H9 (cell line): ENCODE data around the gene ERMN. TPM values are rescaled to one million over a fixed set of nuclear protein-coding genes. Genes with fewer than 3 reads are reported as not detected.

Experiments
- DNase-seq: peaks from one replicate; pipeline ENCODE4 v3.0.0-alpha.2; 2017
- H2AFZ ChIP-seq: one replicate; pipeline ENCODE4 v1.6.1; 2013; ENCODE audit warnings: mild to moderate bottlenecking, low read length, control low read depth, moderate library complexity
- H2AK5ac ChIP-seq: 2 replicates; pipeline ENCODE4 v1.6.1; 2013; ENCODE audit warnings: low read length, control low read depth, mixed read lengths; ENCODE audit not compliant: insufficient read length
- H2BK120ac ChIP-seq: one replicate; pipeline ENCODE4 v1.6.1; 2013; ENCODE audit warnings: low read depth, mild to moderate bottlenecking, low read length, control low read depth, inconsistent platforms; ENCODE audit not compliant: poor library complexity, severe bottlenecking
- H2BK12ac ChIP-seq: 2 replicates; pipeline ENCODE4 v1.6.1; 2013; ENCODE audit warnings: low read length, control low read depth, mixed read lengths, low read depth; ENCODE audit not compliant: insufficient read length
- H2BK15ac ChIP-seq: 2 replicates; pipeline ENCODE4 v1.6.1; 2013; ENCODE audit warnings: low read depth, low read length, control low read depth
- H2BK20ac ChIP-seq: one replicate; pipeline ENCODE4 v1.6.1; 2013; ENCODE audit warnings: low read depth, mild to moderate bottlenecking, low read length, control low read depth, inconsistent platforms; ENCODE audit not compliant: poor library complexity, severe bottlenecking
- H2BK5ac ChIP-seq: 2 replicates; pipeline ENCODE4 v1.6.1; 2013; ENCODE audit warnings: low read length, control low read depth, mixed read lengths; ENCODE audit not compliant: insufficient read length
- H3K14ac ChIP-seq: 2 replicates; pipeline ENCODE4 v1.6.1; 2013; ENCODE audit warnings: low read length, control low read depth; ENCODE audit not compliant: insufficient read depth
- H3K18ac ChIP-seq: 2 replicates; pipeline ENCODE4 v1.6.1; 2013; ENCODE audit warnings: low read depth, mild to moderate bottlenecking, mixed read lengths, low read length, control low read depth; ENCODE audit not compliant: insufficient read length
- H3K23ac ChIP-seq: 2 replicates; pipeline ENCODE4 v1.6.1; 2013; ENCODE audit warnings: low read length, control low read depth, mixed read lengths, low read depth; ENCODE audit not compliant: insufficient read length
- H3K23me2 ChIP-seq: 2 replicates; pipeline ENCODE4 v1.6.1; 2013; ENCODE audit warnings: low read depth, mild to moderate bottlenecking, mixed read lengths, low read length, control low read depth; ENCODE audit not compliant: insufficient read length, poor library complexity, severe bottlenecking
- H3K27ac ChIP-seq: 2 replicates; pipeline ENCODE4 v1.5.1; 2013; ENCODE audit warnings: low read length, control low read depth, mixed read lengths, low read depth; ENCODE audit not compliant: insufficient read length
- H3K27me3 ChIP-seq: 2 replicates; pipeline ENCODE4 v1.6.1; 2013; ENCODE audit warnings: low read length, control low read depth, inconsistent platforms; ENCODE audit not compliant: insufficient read depth
- H3K4ac ChIP-seq: 2 replicates; pipeline ENCODE4 v1.6.1; 2013; ENCODE audit warnings: low read depth, mild to moderate bottlenecking, control low read depth, inconsistent platforms, low read length, moderate library complexity
- H3K4me1 ChIP-seq: 2 replicates; pipeline ENCODE4 v1.6.1; 2013; ENCODE audit warnings: low read length, control low read depth, inconsistent platforms; ENCODE audit not compliant: insufficient read depth
- H3K4me2 ChIP-seq: 2 replicates; pipeline ENCODE4 v1.6.1; 2013; ENCODE audit warnings: low read length, control low read depth, mixed read lengths; ENCODE audit not compliant: insufficient read length, insufficient read depth
- H3K56ac ChIP-seq: 2 replicates; pipeline ENCODE4 v1.6.1; 2013; ENCODE audit warnings: low read depth, mild to moderate bottlenecking, mixed read lengths, low read length, control low read depth; ENCODE audit not compliant: insufficient read length
- H3K79me1 ChIP-seq: 2 replicates; pipeline ENCODE4 v1.6.1; 2013; ENCODE audit warnings: low read depth, mild to moderate bottlenecking, moderate library complexity, low read length, control low read depth, inconsistent platforms; ENCODE audit not compliant: insufficient read depth, poor library complexity, severe bottlenecking
- H3K79me2 ChIP-seq: 2 replicates; pipeline ENCODE4 v1.6.1; 2013; ENCODE audit warnings: low read length, control low read depth, inconsistent platforms; ENCODE audit not compliant: insufficient read depth
- H3K9ac ChIP-seq: 2 replicates; pipeline ENCODE4 v1.6.1; 2013; ENCODE audit warnings: low read length, control low read depth, mixed read lengths; ENCODE audit not compliant: insufficient read length; ENCODE audit errors: extremely low read depth
- H3K9me3 ChIP-seq: one replicate; pipeline ENCODE4 v1.6.1; 2013; ENCODE audit warnings: low read depth, low read length, inconsistent platforms; ENCODE audit not compliant: control insufficient read depth
- H3T11ph ChIP-seq: one replicate; pipeline ENCODE4 v1.6.1; 2013; ENCODE audit warnings: mild to moderate bottlenecking, low read length, control low read depth, inconsistent platforms
- H4K20me1 ChIP-seq: one replicate; pipeline ENCODE4 v1.6.1; 2013; ENCODE audit not compliant: control insufficient read depth, insufficient read length, insufficient read depth
- H4K5ac ChIP-seq: 2 replicates; pipeline ENCODE4 v1.6.1; 2013; ENCODE audit warnings: low read depth, mild to moderate bottlenecking, mixed read lengths, low read length, control low read depth; ENCODE audit not compliant: insufficient read length
- H4K8ac ChIP-seq: replicated peaks from 2 replicates; pipeline ENCODE4 v1.6.1; 2013; ENCODE audit warnings: low read length, control low read depth, mixed read lengths, low read depth; ENCODE audit not compliant: insufficient read length
- H4K91ac ChIP-seq: 2 replicates; pipeline ENCODE4 v1.6.1; 2013; ENCODE audit warnings: low read depth, mild to moderate bottlenecking, moderate library complexity, mixed read lengths, low read length, control low read depth; ENCODE audit not compliant: insufficient read length
- H3K27ac Mint-ChIP-seq, 3 experiments: 2 replicates in 2 of 3; 3 replicates in 1 of 3; pipeline ENCODE4 v1.8.0; 2020 to 2021; ENCODE audit warnings: mixed read lengths in 3 of 3, mild to moderate bottlenecking in 1 of 3, moderate library complexity in 1 of 3
- H3K27me3 Mint-ChIP-seq: 2 replicates; pipeline ENCODE4 v1.8.0; 2021; ENCODE audit warnings: low read depth, mild to moderate bottlenecking, moderate library complexity, mixed read lengths
- H3K36me3 Mint-ChIP-seq, 3 experiments: 2 replicates in 2 of 3; 3 replicates in 1 of 3; pipeline ENCODE4 v1.8.0; 2020 to 2021; ENCODE audit warnings: low read depth in 3 of 3, mixed read lengths in 3 of 3; ENCODE audit not compliant: insufficient read depth in 1 of 3
- H3K4me1 Mint-ChIP-seq, 2 experiments: 2 replicates each; pipeline ENCODE4 v1.8.0; 2020; ENCODE audit warnings: mixed read lengths in 2 of 2
- H3K4me3 Mint-ChIP-seq, 2 experiments: 2 replicates in 1 of 2; 3 replicates in 1 of 2; pipeline ENCODE4 v1.8.0; 2020 to 2021; ENCODE audit warnings: mild to moderate bottlenecking in 2 of 2, mixed read lengths in 2 of 2, moderate library complexity in 1 of 2
- H3K9me3 Mint-ChIP-seq, 2 experiments: 2 replicates in 1 of 2; 3 replicates in 1 of 2; pipeline ENCODE4 v1.8.0; 2020; ENCODE audit warnings: mild to moderate bottlenecking in 2 of 2, mixed read lengths in 2 of 2, moderate library complexity in 1 of 2
- WGBS: extraction: QIAGEN DNeasy Blood & Tissue Kit; methylation state at CpG from one replicate; pipeline ENCODE4 v1.1.7; 2013; ENCODE audit warnings: missing lambda C conversion rate, low lambda C conversion rate, mixed read lengths; ENCODE audit not compliant: insufficient read length; ENCODE audit errors: extremely low coverage; 5-methylcytosine and 5-hydroxymethylcytosine counted together
- total RNA-seq: library from RNA; stranded (reverse); gene quantifications from 2 replicates; pipeline ENCODE4 v1.2.1, GENCODE V29; 2021
- TF ChIP-seq, protein P1 (sequence below): fragments of 200-600 bp; sonication (generic); conservative IDR thresholded peaks from 3 replicates; pipeline ENCODE4 v1.8.0; 2021; ENCODE audit warnings: antibody characterized with exemption, mild to moderate bottlenecking

ERMN gene
- total RNA-seq, 1 experiment from 2014 or later, result 0.48 TPM

DNA sequence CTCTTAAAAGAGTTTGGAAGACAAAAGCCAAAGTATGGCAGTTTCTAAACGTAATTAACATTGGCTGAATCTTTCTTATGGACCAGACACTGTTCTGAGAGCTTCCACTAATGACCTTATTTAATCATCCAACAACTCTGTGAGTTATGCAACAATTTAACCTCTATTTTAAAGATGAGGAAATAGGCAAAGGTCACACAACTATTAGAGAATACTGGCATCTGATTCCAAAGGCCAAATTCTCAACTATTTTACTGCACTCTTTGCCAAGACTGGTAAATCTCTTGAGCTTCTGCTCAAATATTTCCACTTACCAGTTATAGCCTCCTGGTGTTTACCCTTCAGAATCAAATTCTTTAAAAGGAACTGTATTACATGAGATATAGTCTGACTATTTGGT lies 42.1 kb upstream of the ERMN start:
- no peaks in the 10 kb centered on the region; the same call in 1 of the 2 replicates for H3K27me3 Mint-ChIP-seq
- Histone ChIP-seq H2BK5ac (no peak overlapping the region), H3T11ph (no peak overlapping the region), H4K20me1 (no peaks in the 10 kb centered on the region), H3K23ac (no peak overlapping the region), H3K23me2 (no peaks in the 10 kb centered on the region), H3K4ac (no peak overlapping the region), H2AK5ac (no peak overlapping the region), H2AFZ (no peak overlapping the region), H3K27me3 (no peaks in the 10 kb centered on the region), H2BK20ac (no peak overlapping the region), H3K14ac (no peak overlapping the region), H3K27ac (no peak overlapping the region), H4K91ac (no peak overlapping the region), H2BK15ac (no peak overlapping the region), H3K4me2 (no peak overlapping the region), H4K5ac (no peak overlapping the region), H3K79me1 (no peaks in the 10 kb centered on the region), H3K56ac (no peak overlapping the region), H3K79me2 (no peaks in the 10 kb centered on the region), H2BK120ac (no peak overlapping the region), H4K8ac (no peak overlapping the region), H3K18ac (no peak overlapping the region), H3K9ac (no peak overlapping the region), H2BK12ac (no peak overlapping the region), H3K9me3 (no peaks in the 10 kb centered on the region), H3K4me1 (no peaks in the 10 kb centered on the region)
- peaks cover 7 to 9% of the 10 kb centered on the region in 2 experiments; a peak in 3 of 5 replicates for H3K9me3 Mint-ChIP-seq
- TF ChIP-seq, protein P1, sequence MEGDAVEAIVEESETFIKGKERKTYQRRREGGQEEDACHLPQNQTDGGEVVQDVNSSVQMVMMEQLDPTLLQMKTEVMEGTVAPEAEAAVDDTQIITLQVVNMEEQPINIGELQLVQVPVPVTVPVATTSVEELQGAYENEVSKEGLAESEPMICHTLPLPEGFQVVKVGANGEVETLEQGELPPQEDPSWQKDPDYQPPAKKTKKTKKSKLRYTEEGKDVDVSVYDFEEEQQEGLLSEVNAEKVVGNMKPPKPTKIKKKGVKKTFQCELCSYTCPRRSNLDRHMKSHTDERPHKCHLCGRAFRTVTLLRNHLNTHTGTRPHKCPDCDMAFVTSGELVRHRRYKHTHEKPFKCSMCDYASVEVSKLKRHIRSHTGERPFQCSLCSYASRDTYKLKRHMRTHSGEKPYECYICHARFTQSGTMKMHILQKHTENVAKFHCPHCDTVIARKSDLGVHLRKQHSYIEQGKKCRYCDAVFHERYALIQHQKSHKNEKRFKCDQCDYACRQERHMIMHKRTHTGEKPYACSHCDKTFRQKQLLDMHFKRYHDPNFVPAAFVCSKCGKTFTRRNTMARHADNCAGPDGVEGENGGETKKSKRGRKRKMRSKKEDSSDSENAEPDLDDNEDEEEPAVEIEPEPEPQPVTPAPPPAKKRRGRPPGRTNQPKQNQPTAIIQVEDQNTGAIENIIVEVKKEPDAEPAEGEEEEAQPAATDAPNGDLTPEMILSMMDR, result no peak
- no peak overlapping the region for H3K27ac Mint-ChIP-seq
- peaks cover 4% of the 10 kb centered on the region in 2 experiments; a peak in 2 of 4 replicates for H3K4me1 Mint-ChIP-seq
- no peak for DNase-seq
- H3K4me3 Mint-ChIP-seq, result no peak overlapping the region
- WGBS, result no CpG with 5 or more reads among the region's 1 CpG
- H3K36me3 Mint-ChIP-seq, result peaks cover 0 to 7% (median 4%) of the 10 kb centered on the region in 3 experiments; a peak in 3 of 7 replicates
